A673 (cell line): ENCODE data around the gene DHRS13.

Experiments used
- EZH2 ChIP-seq: fragments of 200-600 bp; sonication (generic); IDR thresholded peaks from 2 replicates; pipeline ENCODE4 v1.6.1; 2017; ENCODE audit warnings: borderline replicate concordance, low read depth, mild to moderate bottlenecking, mixed read lengths, antibody characterized with exemption, low read length; ENCODE audit not compliant: poor library complexity, severe bottlenecking
- TF ChIP-seq, protein P1 (sequence below): fragments of 300-800, 200-600 bp; sonication (generic); conservative IDR thresholded peaks from 2 replicates; pipeline ENCODE4 v1.5.1; 2017; ENCODE audit warnings: low read depth, mild to moderate bottlenecking, antibody characterized with exemption, low read length, moderate library complexity, mixed read lengths

DNA sequence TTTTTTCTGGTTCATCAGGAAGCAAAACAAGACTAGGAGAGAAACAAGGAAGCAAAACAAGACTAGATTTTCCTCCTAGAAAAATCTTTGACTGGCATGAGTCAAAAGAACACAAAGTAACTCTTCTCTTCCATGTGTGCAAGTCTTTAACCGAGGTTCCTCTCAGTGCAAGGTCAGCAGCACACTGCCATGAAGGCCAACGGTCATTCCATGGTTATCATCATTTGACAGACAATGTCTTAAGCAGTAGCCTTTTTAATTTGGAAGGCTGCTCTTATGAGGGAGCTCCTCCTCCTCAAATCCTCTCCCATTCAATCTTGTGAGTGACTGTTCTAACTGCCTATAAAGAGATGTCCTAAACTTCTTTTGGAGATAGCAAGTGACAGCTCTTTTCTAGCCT lies 15.4 kb upstream of the DHRS13 start:
- TF ChIP-seq, protein P1, sequence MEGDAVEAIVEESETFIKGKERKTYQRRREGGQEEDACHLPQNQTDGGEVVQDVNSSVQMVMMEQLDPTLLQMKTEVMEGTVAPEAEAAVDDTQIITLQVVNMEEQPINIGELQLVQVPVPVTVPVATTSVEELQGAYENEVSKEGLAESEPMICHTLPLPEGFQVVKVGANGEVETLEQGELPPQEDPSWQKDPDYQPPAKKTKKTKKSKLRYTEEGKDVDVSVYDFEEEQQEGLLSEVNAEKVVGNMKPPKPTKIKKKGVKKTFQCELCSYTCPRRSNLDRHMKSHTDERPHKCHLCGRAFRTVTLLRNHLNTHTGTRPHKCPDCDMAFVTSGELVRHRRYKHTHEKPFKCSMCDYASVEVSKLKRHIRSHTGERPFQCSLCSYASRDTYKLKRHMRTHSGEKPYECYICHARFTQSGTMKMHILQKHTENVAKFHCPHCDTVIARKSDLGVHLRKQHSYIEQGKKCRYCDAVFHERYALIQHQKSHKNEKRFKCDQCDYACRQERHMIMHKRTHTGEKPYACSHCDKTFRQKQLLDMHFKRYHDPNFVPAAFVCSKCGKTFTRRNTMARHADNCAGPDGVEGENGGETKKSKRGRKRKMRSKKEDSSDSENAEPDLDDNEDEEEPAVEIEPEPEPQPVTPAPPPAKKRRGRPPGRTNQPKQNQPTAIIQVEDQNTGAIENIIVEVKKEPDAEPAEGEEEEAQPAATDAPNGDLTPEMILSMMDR: no peak
- TF ChIP-seq EZH2: no peak
